HG02885 (cell line): Measurements from ENCODE around the gene CRELD1.
"Not testable (repeated sequence)": the region's sequence is repeated elsewhere in the genome, so short reads cannot be mapped to it uniquely, and the experiment has no call there.

Experiments used
- ATAC-seq: cut with Tn5 transposase; IDR thresholded peaks from one replicate; pipeline ENCODE4 v1.9.1; 2021; ENCODE audit warnings: mild to moderate bottlenecking; ENCODE audit not compliant: unreplicated experiment, poor library complexity

CRELD1 gene

DNA sequence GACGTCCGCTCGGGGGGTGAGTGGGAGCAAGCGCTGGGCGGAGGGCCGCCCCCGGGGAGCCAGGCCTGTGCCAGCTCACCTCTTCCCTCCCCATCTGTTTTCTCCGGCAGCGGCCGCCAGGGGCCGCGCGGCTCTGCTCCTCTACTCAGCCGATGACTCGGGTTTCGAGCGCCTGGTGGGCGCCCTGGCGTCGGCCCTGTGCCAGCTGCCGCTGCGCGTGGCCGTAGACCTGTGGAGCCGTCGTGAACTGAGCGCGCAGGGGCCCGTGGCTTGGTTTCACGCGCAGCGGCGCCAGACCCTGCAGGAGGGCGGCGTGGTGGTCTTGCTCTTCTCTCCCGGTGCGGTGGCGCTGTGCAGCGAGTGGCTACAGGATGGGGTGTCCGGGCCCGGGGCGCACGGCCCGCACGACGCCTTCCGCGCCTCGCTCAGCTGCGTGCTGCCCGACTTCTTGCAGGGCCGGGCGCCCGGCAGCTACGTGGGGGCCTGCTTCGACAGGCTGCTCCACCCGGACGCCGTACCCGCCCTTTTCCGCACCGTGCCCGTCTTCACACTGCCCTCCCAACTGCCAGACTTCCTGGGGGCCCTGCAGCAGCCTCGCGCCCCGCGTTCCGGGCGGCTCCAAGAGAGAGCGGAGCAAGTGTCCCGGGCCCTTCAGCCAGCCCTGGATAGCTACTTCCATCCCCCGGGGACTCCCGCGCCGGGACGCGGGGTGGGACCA lies 632 bp upstream of the CRELD1 start:
- ATAC-seq, result peak; percentile 66

DNA sequence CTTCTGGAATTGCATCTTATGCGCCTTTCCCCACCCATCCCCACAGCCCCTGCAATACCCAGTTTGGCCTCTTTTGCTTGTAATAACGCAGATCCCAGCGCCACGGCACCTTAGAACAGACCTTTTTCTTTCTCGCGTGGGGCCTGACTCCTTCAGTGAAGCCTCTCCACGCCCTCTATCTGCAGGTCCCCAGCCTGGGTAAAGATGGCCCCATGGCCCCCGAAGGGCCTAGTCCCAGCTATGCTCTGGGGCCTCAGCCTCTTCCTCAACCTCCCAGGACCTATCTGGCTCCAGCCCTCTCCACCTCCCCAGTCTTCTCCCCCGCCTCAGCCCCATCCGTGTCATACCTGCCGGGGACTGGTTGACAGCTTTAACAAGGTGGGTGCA lies 594 bp downstream of the CRELD1 start:
- no peak for ATAC-seq

GRCh38 chr3:9934993-9935392 lies 1.4 kb downstream of the CRELD1 start:
- ATAC-seq, result no peak

DNA sequence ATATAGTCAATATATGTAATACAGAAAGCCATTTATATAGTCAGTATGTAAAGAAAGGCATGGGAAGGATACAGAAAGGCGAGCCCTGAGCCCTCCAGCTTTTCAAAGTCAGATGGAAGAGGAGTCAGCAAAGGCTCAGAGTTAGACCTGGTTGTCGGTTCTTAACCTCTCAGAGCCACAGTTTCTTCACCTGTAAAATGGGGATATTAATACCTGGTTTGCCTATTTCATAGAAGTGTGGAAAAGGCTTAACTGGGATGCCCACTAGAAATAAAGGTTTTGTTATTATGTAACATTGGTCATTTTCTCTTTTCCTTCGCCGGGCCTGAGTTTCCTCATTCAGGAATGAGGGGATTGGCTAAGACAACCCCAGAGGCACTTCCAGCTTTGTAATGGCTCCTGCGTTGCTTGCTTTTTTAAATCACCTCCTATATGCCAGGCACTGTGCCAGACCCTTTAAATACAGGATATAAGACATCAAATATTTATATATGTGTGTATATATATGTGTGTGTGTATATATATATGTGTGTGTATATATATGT lies 2.4 kb downstream of the CRELD1 start:
- ATAC-seq, result no peak

GRCh38 chr3:9937486-9938238 lies 4.0 kb downstream of the CRELD1 start:
- ATAC-seq, result no peak

- no peak for ATAC-seq
These were observed 5.3 kb downstream of the CRELD1 start for GRCh38 chr3:9938966-9939365.

DNA sequence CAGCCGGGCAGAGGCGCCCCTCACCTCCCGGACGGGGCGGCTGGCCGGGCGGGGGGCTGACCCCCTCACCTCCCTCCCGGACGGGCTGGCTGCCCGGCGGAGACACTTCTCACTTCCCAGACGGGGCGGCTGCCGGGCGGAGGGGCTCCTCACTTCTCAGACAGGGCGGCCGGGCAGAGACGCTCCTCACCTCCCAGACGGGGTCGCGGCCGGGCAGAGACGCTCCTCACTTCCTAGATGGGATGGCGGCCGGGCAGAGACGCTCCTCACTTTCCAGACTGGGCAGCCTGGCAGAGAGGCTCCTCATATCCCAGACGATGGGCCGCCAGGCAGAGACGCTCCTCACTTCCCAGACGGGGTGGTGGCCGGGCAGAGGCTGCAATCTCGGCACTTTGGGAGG lies 6.3 kb downstream of the CRELD1 start:
- not testable (repeated sequence) for ATAC-seq

DNA sequence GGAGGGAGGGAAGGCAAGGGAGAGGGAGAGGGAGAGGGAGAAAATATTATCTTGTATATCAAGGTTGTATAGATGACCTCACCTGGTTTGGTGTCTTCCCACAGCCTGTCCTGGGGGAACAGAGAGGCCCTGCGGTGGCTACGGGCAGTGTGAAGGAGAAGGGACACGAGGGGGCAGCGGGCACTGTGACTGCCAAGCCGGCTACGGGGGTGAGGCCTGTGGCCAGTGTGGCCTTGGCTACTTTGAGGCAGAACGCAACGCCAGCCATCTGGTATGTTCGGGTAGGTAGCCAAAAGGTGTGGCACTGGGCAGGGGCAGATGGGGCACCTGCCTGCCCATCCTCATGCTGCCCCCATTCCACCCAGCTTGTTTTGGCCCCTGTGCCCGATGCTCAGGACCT lies 7.1 kb downstream of the CRELD1 start:
- no peak for ATAC-seq

DNA sequence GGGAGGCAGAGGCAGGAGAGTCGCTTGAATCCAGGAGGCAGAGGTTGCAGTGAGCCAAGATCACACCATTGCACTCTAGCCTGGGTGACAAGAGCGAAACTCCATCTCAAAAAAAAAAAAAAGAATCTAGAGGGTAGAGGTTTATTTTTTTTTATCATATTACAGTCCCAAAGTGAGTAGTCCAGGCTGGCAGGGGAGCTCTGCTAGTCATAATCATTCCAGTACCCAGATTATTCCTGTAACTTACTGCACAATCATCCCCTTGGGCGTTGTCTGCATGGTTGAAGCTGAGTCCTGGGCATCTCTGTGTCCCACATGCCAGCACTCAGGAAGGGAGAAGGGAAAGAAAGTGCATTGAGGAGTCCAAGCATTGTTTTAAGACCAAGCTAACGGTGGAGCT lies 8.5 kb downstream of the CRELD1 start:
- no peak for ATAC-seq

DNA sequence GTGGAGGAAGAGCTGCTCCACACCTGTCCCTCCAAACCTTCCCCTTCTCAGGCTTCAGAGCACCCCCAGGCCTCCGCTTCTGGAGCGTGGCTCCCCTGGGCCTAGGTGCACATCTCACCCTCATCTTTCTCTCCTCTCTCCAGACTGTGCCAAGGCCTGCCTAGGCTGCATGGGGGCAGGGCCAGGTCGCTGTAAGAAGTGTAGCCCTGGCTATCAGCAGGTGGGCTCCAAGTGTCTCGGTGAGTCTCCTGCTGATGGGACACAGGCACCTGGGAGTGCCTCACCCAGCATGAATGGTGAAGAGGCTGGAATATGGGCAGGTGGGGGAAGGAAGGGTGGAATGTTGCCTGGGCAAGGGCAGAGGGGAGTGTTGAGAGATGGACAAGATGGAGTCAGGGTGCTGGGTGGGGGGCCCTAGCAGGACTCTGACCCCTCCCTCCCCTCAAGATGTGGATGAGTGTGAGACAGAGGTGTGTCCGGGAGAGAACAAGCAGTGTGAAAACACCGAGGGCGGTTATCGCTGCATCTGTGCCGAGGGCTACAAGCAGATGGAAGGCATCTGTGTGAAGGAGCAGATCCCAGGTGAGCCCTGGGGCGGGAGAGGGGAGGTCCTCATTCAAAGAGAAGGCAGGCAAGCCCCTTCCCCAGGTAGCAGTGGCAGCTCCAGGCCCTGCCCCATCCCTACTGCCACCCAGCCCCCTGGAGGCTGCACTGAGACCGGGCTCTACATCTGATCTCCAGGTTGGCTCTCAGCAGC lies 9.5 kb downstream of the CRELD1 start:
- ATAC-seq, result no peak

- no peak for ATAC-seq
These were observed 10.6 kb downstream of the CRELD1 start for GRCh38 chr3:9944271-9944670.

DNA sequence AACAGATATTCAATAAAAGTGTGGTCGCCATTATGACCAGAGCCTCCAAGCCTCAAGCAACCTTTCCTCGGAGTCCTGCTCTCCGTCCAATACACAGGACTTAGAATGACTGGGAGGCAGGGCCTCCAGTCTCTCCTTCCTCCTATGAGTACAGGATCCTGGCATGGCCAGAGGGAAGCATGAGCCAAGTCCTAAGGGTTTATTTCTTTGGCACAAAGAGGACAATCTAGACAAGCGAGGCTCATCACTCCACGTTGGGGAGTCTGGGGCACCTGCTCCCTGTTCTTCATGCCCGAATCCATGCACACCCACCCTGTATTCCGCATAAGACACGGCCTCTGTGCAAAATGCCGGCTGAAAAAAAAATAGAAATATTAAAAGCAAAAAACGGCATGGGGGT lies 11.7 kb downstream of the CRELD1 start:
- no peak for ATAC-seq

DNA sequence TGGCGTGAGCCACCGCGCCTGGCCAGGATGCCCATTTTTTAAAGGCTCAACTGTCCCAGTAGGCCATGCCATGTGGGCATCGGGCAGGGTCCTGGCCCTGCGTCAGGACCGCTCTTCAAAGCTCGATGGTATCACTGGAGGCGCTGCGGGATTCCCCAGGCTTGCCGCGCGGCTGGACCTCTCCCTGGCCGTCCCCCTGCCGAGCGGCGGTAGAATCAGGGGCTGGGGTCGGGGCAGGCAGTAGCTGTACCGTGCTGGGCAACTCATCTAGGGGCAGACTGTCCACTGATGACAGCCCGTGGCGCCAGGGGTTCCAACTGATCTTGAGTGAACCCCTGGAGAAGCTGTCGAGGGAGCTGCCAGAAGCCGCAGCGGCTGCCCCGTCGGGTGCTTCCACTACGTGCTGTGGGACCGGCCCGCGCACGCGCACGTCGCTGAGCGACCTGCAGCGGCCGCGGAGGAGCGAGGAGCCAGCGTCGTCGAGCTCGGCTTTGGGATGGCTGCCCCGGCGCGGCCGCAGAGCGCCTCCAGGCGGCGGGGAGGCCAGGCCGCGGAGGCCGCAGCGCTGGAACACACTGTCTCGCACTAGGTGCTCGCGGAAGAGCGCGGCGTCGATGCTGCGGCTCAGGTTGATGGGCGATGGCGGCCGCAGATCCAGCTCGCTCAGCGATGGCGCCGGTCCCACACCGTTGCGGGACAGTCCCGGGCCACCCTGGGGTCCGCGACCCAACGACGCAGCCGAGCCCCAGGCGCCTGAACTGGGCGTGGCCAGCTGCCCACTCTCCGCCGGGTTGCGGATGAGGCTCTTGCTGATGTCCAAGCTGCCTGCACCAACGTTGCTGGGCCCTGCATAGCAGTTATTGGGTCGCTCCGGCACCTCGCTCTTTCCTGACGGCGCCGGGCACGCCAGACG lies 12.7 kb downstream of the CRELD1 start:
- ATAC-seq, result peak; percentile 67

- no peak for ATAC-seq
These were observed 13.7 kb downstream of the CRELD1 start for GRCh38 chr3:9947025-9947995.

GRCh38 chr3:9948586-9948985 lies 15.0 kb downstream of the CRELD1 start:
- no peak for ATAC-seq

GRCh38 chr3:9949115-9949514 lies 15.5 kb downstream of the CRELD1 start:
- no peak for ATAC-seq

DNA sequence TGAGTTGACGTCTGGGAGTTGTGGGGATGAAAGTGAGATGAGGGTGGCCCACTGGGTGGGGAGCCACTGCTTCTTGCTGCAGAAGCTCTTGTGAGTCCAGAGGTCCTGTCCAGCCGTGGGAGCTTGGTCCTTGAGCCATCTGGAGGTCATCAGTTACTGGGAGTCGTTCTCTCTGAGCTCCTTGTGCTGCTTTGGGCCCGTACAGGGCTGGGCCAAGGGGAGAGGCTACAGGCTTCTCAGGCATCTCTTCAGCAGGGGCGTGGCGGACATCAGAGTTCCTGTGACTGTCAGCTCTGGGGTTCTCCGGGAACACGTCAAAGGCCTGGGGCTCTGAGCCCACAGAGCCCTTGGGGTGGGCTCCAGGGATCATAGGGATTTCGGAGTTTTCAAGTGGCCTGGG lies 16.0 kb downstream of the CRELD1 start:
- no peak for ATAC-seq

GRCh38 chr3:9951126-9951525 lies 17.5 kb downstream of the CRELD1 start:
- peak; percentile 24 for ATAC-seq

- ATAC-seq, result peak; percentile 15
These were observed 17.9 kb downstream of the CRELD1 start for GRCh38 chr3:9951598-9951961.
